K562 (cell line): ENCODE data around the gene SSTR5. TPM values are rescaled to one million over a fixed set of nuclear protein-coding genes. Genes with fewer than 3 reads are reported as not detected.

Experiments
- ARID1B ChIP-seq: fragments of 450-650 bp; IDR thresholded peaks from 2 replicates; pipeline ENCODE4 v1.6.1; 2016; ENCODE audit warnings: antibody characterized with exemption, mild to moderate bottlenecking, inconsistent platforms
- DEAF1 ChIP-seq: fragments of 450-650 bp; formaldehyde crosslinking; IDR thresholded peaks from 2 replicates; pipeline ENCODE4 v1.4.0; 2020; ENCODE audit warnings: mild to moderate bottlenecking, moderate library complexity
- FOSL1 ChIP-seq: fragments of 200-800 bp; sonication (Bioruptor generic); conservative IDR thresholded peaks from 2 replicates; pipeline ENCODE4 v1.6.1; 2016; ENCODE audit warnings: missing genetic modification characterization, missing compliant biosample characterization
- HEY1 ChIP-seq: fragments of 250-450 bp; sonication (Bioruptor Pico); IDR thresholded peaks from 2 replicates; pipeline ENCODE4 v1.5.0; 2020; ENCODE audit warnings: mild to moderate bottlenecking, moderate library complexity, borderline replicate concordance
- NFE2 ChIP-seq: IDR thresholded peaks from 2 replicates; pipeline ENCODE4 v1.6.1; 2014; ENCODE audit warnings: antibody characterized with exemption, low read depth
- PCBP1 ChIP-seq: fragments of 200-400 bp; formaldehyde crosslinking; IDR thresholded peaks from 2 replicates; pipeline ENCODE4 v1.6.1; 2018; ENCODE audit warnings: mild to moderate bottlenecking, low read depth, low read length; ENCODE audit not compliant: poor library complexity, severe bottlenecking
- PHF20 ChIP-seq: fragments of 450-650 bp; IDR thresholded peaks from 2 replicates; pipeline ENCODE4 v1.6.1; 2018; ENCODE audit not compliant: partially characterized antibody
- POLR2B ChIP-seq: fragments of 450-650 bp; IDR thresholded peaks from 2 replicates; pipeline ENCODE4 v1.6.1; 2018; ENCODE audit warnings: low read depth; ENCODE audit not compliant: partially characterized antibody
- THAP7 ChIP-seq: fragments of 250-450 bp; sonication (Bioruptor Pico); IDR thresholded peaks from 2 replicates; pipeline ENCODE4 v1.5.0; 2021
- THRB ChIP-seq: fragments of 450-650 bp; formaldehyde crosslinking; conservative IDR thresholded peaks from 2 replicates; pipeline ENCODE4 v1.4.0; 2022; ENCODE audit warnings: mild to moderate bottlenecking, missing genetic modification characterization
- ZBTB12 ChIP-seq: fragments of 250-450 bp; sonication (Bioruptor Pico); IDR thresholded peaks from 2 replicates; pipeline ENCODE4 v1.4.0; 2020
- ZNF23 ChIP-seq: fragments of 250-450 bp; sonication (Bioruptor Pico); IDR thresholded peaks from 2 replicates; pipeline ENCODE4 v1.4.0; 2020; ENCODE audit warnings: mild to moderate bottlenecking
- ZNF311 ChIP-seq: fragments of 250-450 bp; sonication (Bioruptor Pico); IDR thresholded peaks from 2 replicates; pipeline ENCODE4 v1.4.0; 2020; ENCODE audit warnings: mild to moderate bottlenecking, moderate library complexity
- ZNF445 ChIP-seq: fragments of 250-450 bp; sonication (Bioruptor Pico); IDR thresholded peaks from 2 replicates; pipeline ENCODE4 v1.4.0; 2020; ENCODE audit warnings: low read depth, mild to moderate bottlenecking, moderate library complexity
- ZNF696 ChIP-seq: fragments of 250-450 bp; sonication (Bioruptor Pico); conservative IDR thresholded peaks from 2 replicates; pipeline ENCODE4 v1.4.0; 2020; ENCODE audit warnings: mild to moderate bottlenecking, moderate library complexity
- polyA plus RNA-seq, 8 experiments: library from polyadenylated mRNA; depleted of rRNA in 4 of 8; stranded (reverse) in 5 of 8; unstranded in 3 of 8; fragments of >200 nt; fragmentation: Nextera tagmentation in 2 of 8; fragmentation: Illumina TruSeq in 1 of 8; extraction: Ambion mirVana in 2 of 8; extraction: Trizol in 1 of 8; gene quantifications; 2 replicates each; pipeline versions ENCODE4 v1.2.1 to v1.2.3, GENCODE V29; 2011 to 2014; ENCODE audit warnings: inconsistent platforms in 1 of 8, missing spikeins in 1 of 8
- total RNA-seq, 7 experiments: library from RNA; depleted of rRNA in 6 of 7; stranded (reverse); fragments of >200 nt in 6 of 7; fragmentation: Illumina TruSeq in 2 of 7; extraction: Trizol in 2 of 7; gene quantifications; 2 replicates each; pipeline versions ENCODE4 v1.2.1 to v1.2.3, GENCODE V29; 2011 to 2021; ENCODE audit warnings: low replicate concordance in 1 of 7

The SSTR5 gene
- total and polyA plus RNA-seq, 9 of the 15 experiments (the other 6 are each of a cell fraction or from before 2014, with no cell fraction given), result not detected

GRCh38 chr16:1045310-1045992 is 27.1 kb upstream of the SSTR5 start (continued):
- TF ChIP-seq THAP7 (CRISPR knock-in tag) (no peak), FOSL1 (no peak), ZBTB12 (CRISPR knock-in tag) (no peak), POLR2B (no peak), THRB (CRISPR knock-in tag) (no peak), NFE2 (no peak), PCBP1 (no peak), ARID1B (no peak), PHF20 (no peak), HEY1 (CRISPR knock-in tag) (no peak), DEAF1 (CRISPR knock-in tag) (no peak), ZNF311 (CRISPR knock-in tag) (no peak), ZNF445 (CRISPR knock-in tag) (no peak), ZNF23 (CRISPR knock-in tag) (no peak), ZNF696 (no peak)
- TF ChIP-seq, all 486 proteins: peak for 0
